ENCODE measurements around the gene ULK1.

DNA sequence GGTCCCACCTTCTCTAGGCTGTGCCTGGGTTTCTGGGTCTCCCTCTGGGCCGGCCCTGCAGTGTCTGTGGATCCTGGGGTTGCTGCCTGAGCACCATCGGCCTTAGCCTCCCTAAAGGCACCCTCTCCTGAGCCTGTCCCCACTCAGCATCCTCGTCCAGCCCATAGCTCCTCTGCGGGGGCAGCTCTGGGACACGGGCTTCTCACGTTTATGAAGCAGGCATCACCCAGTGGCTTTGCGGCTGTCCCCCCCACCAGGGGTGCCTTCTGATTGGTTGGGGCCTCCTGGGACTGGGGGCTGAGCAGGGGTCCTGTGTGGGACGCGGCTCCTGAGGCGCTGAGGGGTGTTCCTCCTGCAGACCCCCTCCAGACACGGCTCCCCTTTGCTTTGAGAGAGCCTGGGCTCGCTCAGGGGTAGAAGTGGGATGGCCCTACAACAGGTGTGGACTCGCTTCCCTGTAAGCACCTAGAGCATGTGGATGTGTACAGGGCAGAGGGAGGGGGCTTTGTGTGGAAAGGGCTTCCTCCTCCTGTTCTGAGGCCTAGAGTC lies 10.7 kb downstream of the ULK1 start:
- TF ChIP-seq, protein P1, sequence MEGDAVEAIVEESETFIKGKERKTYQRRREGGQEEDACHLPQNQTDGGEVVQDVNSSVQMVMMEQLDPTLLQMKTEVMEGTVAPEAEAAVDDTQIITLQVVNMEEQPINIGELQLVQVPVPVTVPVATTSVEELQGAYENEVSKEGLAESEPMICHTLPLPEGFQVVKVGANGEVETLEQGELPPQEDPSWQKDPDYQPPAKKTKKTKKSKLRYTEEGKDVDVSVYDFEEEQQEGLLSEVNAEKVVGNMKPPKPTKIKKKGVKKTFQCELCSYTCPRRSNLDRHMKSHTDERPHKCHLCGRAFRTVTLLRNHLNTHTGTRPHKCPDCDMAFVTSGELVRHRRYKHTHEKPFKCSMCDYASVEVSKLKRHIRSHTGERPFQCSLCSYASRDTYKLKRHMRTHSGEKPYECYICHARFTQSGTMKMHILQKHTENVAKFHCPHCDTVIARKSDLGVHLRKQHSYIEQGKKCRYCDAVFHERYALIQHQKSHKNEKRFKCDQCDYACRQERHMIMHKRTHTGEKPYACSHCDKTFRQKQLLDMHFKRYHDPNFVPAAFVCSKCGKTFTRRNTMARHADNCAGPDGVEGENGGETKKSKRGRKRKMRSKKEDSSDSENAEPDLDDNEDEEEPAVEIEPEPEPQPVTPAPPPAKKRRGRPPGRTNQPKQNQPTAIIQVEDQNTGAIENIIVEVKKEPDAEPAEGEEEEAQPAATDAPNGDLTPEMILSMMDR (conservative IDR thresholded peaks at IDR 0.05; ENCODE audit: low read depth, low read length): no peak
- no peak for TF ChIP-seq EZH2phosphoT487 (IDR thresholded peaks at IDR 0.05; ENCODE audit: borderline replicate concordance, low read length)
- TF ChIP-seq EZH2 (IDR thresholded peaks at IDR 0.05; ENCODE audit: low read length, unreplicated experiment): no peak

All from PC-3 (cell line).